Endothelial cell of umbilical vein (primary cell): ENCODE results near the gene OR2D3. TPM values are rescaled to one million over a fixed set of nuclear protein-coding genes. Genes with fewer than 3 reads are reported as not detected.

Experiments
- BruUV-seq: library from RNA; stranded (reverse); fragments of 400-500 nt; replicated peaks from 2 replicates; lab custom pipeline; 2021; lab: Mats Ljungman, UMichigan
- CTCF ChIA-PET: fragments of 300-600, 350-600 bp; sonication (Branson Sonifier 250); formaldehyde crosslinking; loops from one replicate; lab custom pipeline; 2021; ENCODE audit warnings: antibody characterized with exemption, inconsistent platforms; lab: Charles Lee
- POLR2A ChIA-PET: fragments of 300-600, 350-600 bp; sonication (Branson Sonifier 250); formaldehyde crosslinking; loops from one replicate; lab custom pipeline; 2021; ENCODE audit warnings: antibody characterized with exemption, inconsistent platforms; lab: Charles Lee
- DNase-seq: peaks from one replicate; pipeline ENCODE4 v3.0.0-alpha.2; 2011; ENCODE audit warnings: low read depth, low spot score
- FAIRE-seq: peaks from 2 replicates; lab custom pipeline; 2011; peaks lifted over from hg19 to GRCh38; lab: Jason Lieb, UNC
- H2AFZ ChIP-seq: 2 replicates; pipeline ENCODE4 v1.6.0; 2012; ENCODE audit warnings: low read depth, low read length, control low read depth, inconsistent platforms
- H3K27ac ChIP-seq: 2 replicates; pipeline ENCODE4 v1.5.1; 2011; ENCODE audit warnings: low read depth, mild to moderate bottlenecking, control low read depth, low read length, moderate library complexity; ENCODE audit not compliant: insufficient read depth
- H3K27me3 ChIP-seq, 2 experiments: 2 replicates each; pipeline versions ENCODE4 v1.6.0 to v1.6.1; 2011; ENCODE audit warnings: low read length in 2 of 2, mixed read lengths in 1 of 2; ENCODE audit not compliant: control insufficient read depth in 2 of 2, insufficient read depth in 2 of 2
- H3K36me3 ChIP-seq, 2 experiments: 2 replicates in 1 of 2; 3 replicates in 1 of 2; pipeline ENCODE4 v1.5.1; 2011; ENCODE audit warnings: low read length in 2 of 2, mild to moderate bottlenecking in 1 of 2, moderate library complexity in 1 of 2; ENCODE audit not compliant: control insufficient read depth in 2 of 2, insufficient read depth in 2 of 2; ENCODE audit errors: extremely low read depth in 1 of 2
- H3K4me1 ChIP-seq: 3 replicates; pipeline ENCODE4 v1.5.1; 2011; ENCODE audit warnings: mild to moderate bottlenecking, low read length; ENCODE audit not compliant: control insufficient read depth, insufficient read depth; ENCODE audit errors: extremely low read depth
- H3K4me2 ChIP-seq: 2 replicates; pipeline ENCODE4 v1.6.1; 2011; ENCODE audit warnings: low read length, control low read depth, mixed read lengths; ENCODE audit not compliant: insufficient read depth
- H3K4me3 ChIP-seq, 3 experiments: fragments of 200-600 bp in 1 of 3; sonication (generic), shearing (Covaris generic) in 1 of 3; replicated peaks in 1 of 3; 2 replicates each; pipeline ENCODE4 v1.5.1; 2011 to 2016; ENCODE audit warnings: control low read depth in 3 of 3, low read length in 3 of 3, mild to moderate bottlenecking in 2 of 3, inconsistent platforms in 1 of 3, low read depth in 1 of 3, moderate library complexity in 1 of 3; ENCODE audit not compliant: insufficient read depth in 1 of 3
- H3K79me2 ChIP-seq: 2 replicates; pipeline ENCODE4 v1.6.0; 2012; ENCODE audit warnings: low read length, inconsistent platforms; ENCODE audit not compliant: control insufficient read depth, insufficient read depth
- H3K9ac ChIP-seq: replicated peaks from 2 replicates; pipeline ENCODE3; 2011; ENCODE audit warnings: low read length, control low read depth; ENCODE audit not compliant: insufficient read depth; ENCODE audit errors: extremely low read depth
- H3K9me1 ChIP-seq: replicated peaks from 3 replicates; pipeline ENCODE4 v1.6.0; 2011; ENCODE audit warnings: mild to moderate bottlenecking, low read length; ENCODE audit not compliant: control insufficient read depth, insufficient read depth; ENCODE audit errors: extremely low read depth
- H3K9me3 ChIP-seq: replicated peaks from 2 replicates; pipeline ENCODE4 v1.5.1; 2012; ENCODE audit warnings: low read length, inconsistent platforms; ENCODE audit not compliant: control insufficient read depth, insufficient read depth
- H4K20me1 ChIP-seq: replicated peaks from 2 replicates; pipeline ENCODE3; 2011; ENCODE audit warnings: mild to moderate bottlenecking, low read length; ENCODE audit not compliant: control insufficient read depth, insufficient read depth; ENCODE audit errors: extremely low read depth
- CTCF ChIP-seq, 2 donors: IDR thresholded peaks; 1 replicate in 1 of 2; 2 replicates in 1 of 2; pipeline ENCODE4 v1.5.1; 2011; ENCODE audit warnings: low read length in 2 of 2, mild to moderate bottlenecking in 2 of 2, moderate library complexity in 2 of 2, control low read depth in 1 of 2, inconsistent platforms in 1 of 2, low read depth in 1 of 2; ENCODE audit not compliant: insufficient read depth in 1 of 2; ENCODE audit errors: extremely low read depth in 1 of 2
- EZH2 ChIP-seq: IDR thresholded peaks from 2 replicates; pipeline ENCODE4 v1.6.1; 2012; ENCODE audit warnings: borderline replicate concordance, low read depth, mild to moderate bottlenecking, moderate library complexity, low read length, inconsistent platforms; ENCODE audit not compliant: severe bottlenecking
- FOS ChIP-seq: IDR thresholded peaks from 2 replicates; pipeline ENCODE4 v1.6.1; 2011; ENCODE audit warnings: mild to moderate bottlenecking, low read length, moderate library complexity, borderline replicate concordance; ENCODE audit not compliant: insufficient read depth
- GATA2 ChIP-seq: IDR thresholded peaks from 2 replicates; pipeline ENCODE4 v1.7.0; 2011; ENCODE audit warnings: low read depth, mild to moderate bottlenecking, moderate library complexity, mixed read lengths, low read length; ENCODE audit not compliant: insufficient read length, insufficient read depth
- JUN ChIP-seq: IDR thresholded peaks from 2 replicates; pipeline ENCODE4 v1.6.1; 2011; ENCODE audit warnings: borderline replicate concordance, low read depth; ENCODE audit not compliant: insufficient read length, insufficient read depth
- MAX ChIP-seq: IDR thresholded peaks from 2 replicates; pipeline ENCODE4 v1.6.1; 2011; ENCODE audit not compliant: insufficient read depth, insufficient read length
- MYC ChIP-seq: IDR thresholded peaks from one replicate; pipeline ENCODE4 v1.6.1; 2011; ENCODE audit warnings: mild to moderate bottlenecking, low read depth, low read length
- POLR2A ChIP-seq: IDR thresholded peaks from 2 replicates; pipeline ENCODE4 v1.6.1; 2012; ENCODE audit warnings: low read depth, mild to moderate bottlenecking, control low read depth, low read length
- POLR2AphosphoS5 ChIP-seq: IDR thresholded peaks from 2 replicates; pipeline ENCODE4 v1.6.1; 2012; ENCODE audit warnings: low read depth, mild to moderate bottlenecking, control low read depth, low read length, moderate library complexity; ENCODE audit not compliant: insufficient read depth
- dilution Hi-C: fragments of 300-500 bp; cut with MboI; formaldehyde crosslinking; loops from one replicate; pipeline ENCODE4 v1.15.0; 2019; ENCODE audit warnings: low sequenced_read_pairs; ENCODE audit not compliant: extremely low pct_ligation_motif_present
- intact Hi-C: fragments of 100-400 bp; cut with micrococcal nuclease; formaldehyde crosslinking; loops from one replicate; pipeline ENCODE4 v1.10.0; 2022
- polyA plus RNA-seq, 4 experiments: library from polyadenylated mRNA; depleted of rRNA in 3 of 4; stranded (reverse) in 3 of 4; unstranded in 1 of 4; fragments of >200 nt; gene quantifications; 2 replicates each; pipeline versions ENCODE4 v1.2.1 to v1.2.3, GENCODE V29; 2011 to 2012; ENCODE audit warnings: missing spikeins in 1 of 4
- total RNA-seq: library from RNA; stranded (reverse); gene quantifications from 2 replicates; pipeline ENCODE4 v1.2.3, GENCODE V29; 2021

The OR2D3 gene
- total and polyA plus RNA-seq, 2 donors (not counting 3 experiments of a cell fraction or from before 2014, with no cell fraction given), result not detected

- Histone ChIP-seq H3K36me3 (no peaks in the 10 kb centered on the region), H4K20me1 (no peaks in the 10 kb centered on the region), H3K27ac (no peak overlapping the region), H3K27me3 (no peaks in the 10 kb centered on the region), H3K4me2 (no peak overlapping the region), H2AFZ (no peak overlapping the region), H3K4me3 (no peak overlapping the region), H3K4me1 (no peaks in the 10 kb centered on the region), H3K9ac (no peak overlapping the region), H3K9me1 (no peaks in the 10 kb centered on the region), H3K79me2 (no peaks in the 10 kb centered on the region), H3K9me3 (no peaks in the 10 kb centered on the region)
- FAIRE-seq (no peak), DNase-seq (no peak)
- intact Hi-C loops (no loop called here), dilution Hi-C loops (no loop called here)
- POLR2A ChIA-PET, result no interaction called here
- no TSS peak for BruUV-seq
- TF ChIP-seq JUN (no peak), MYC (no peak)
- CTCF ChIA-PET, result no interaction called here
Observed at GRCh38 chr11:6962141-6962540, 41.3 kb downstream of the OR2D3 start.

GRCh38 chr11:6962673-6963072 is 41.9 kb downstream of the OR2D3 start:
- no peaks in the 10 kb centered on the region for H3K79me2 ChIP-seq
- intact Hi-C loops, result no loop called here

More at GRCh38 chr11:6962673-6963072, 41.9 kb downstream of the OR2D3 start:
- no peak overlapping the region for H3K4me2 ChIP-seq
- no peak overlapping the region for H3K4me3 ChIP-seq
- no peak overlapping the region for H3K27ac ChIP-seq
- ChIA-PET POLR2A (no interaction called here), CTCF (no interaction called here)
- dilution Hi-C loops, result no loop called here
- H3K9me3 ChIP-seq, result no peaks in the 10 kb centered on the region
- FAIRE-seq, result no peak
- H3K36me3 ChIP-seq, result no peaks in the 10 kb centered on the region
- no peak overlapping the region for H3K9ac ChIP-seq
- no peaks in the 10 kb centered on the region for H3K9me1 ChIP-seq
- no peak for TF ChIP-seq MAX
- TF ChIP-seq EZH2, result no peak
- no peak for TF ChIP-seq CTCF (IDR thresholded peaks at IDR 0.05; ENCODE audit: extremely low read depth in 1 of 2, insufficient read depth in 1 of 2, low read depth in 1 of 2, low read length in 2 of 2)
- TF ChIP-seq FOS, result no peak
- no peak for TF ChIP-seq POLR2A
- no peak for TF ChIP-seq JUN
- TF ChIP-seq GATA2, result no peak
- TF ChIP-seq POLR2AphosphoS5, result no peak
- TF ChIP-seq MYC, result no peak
- BruUV-seq, result no TSS peak
- no peak overlapping the region for H2AFZ ChIP-seq
- H3K4me1 ChIP-seq, result no peaks in the 10 kb centered on the region
- H4K20me1 ChIP-seq, result no peaks in the 10 kb centered on the region
- DNase-seq, result no peak
- H3K27me3 ChIP-seq, result no peaks in the 10 kb centered on the region
